Measurements from ENCODE around the gene PDE6C.

Gene PDE6C

GRCh38 chr10:93715345-93715744 lies 103.0 kb downstream of the PDE6C start:
- no peak for TF ChIP-seq CTCF (IDR thresholded peaks at IDR 0.05; ENCODE audit: low read depth, low read length, missing control alignments)
- Histone ChIP-seq H3K27me3 (replicated peaks) (no peaks in the 10 kb centered on the region), H3K36me3 (replicated peaks) (no peaks in the 10 kb centered on the region), H3K27ac (no peak overlapping the region), H3K4me3 (ENCODE audit: low read depth, low read length) (no peak overlapping the region)
- no peak for DNase-seq
- in situ Hi-C loops (cut with HindIII; ENCODE audit: low pct_ligation_motif_present, low sequenced_read_pairs): no loop called here

Data from brain microvascular endothelial cell (primary cell).